MM.1S (cell line): ENCODE data around the gene ATAD3B.

ENCODE experiments used
- CTCF ChIP-seq: fragments of 300-600 bp; sonication (generic); IDR thresholded peaks from 2 replicates; pipeline ENCODE4 v1.5.1; 2016; ENCODE audit warnings: antibody characterized with exemption, low read length, mixed read lengths
- EZH2phosphoT487 ChIP-seq: fragments of 300-600 bp; sonication (generic); IDR thresholded peaks from 2 replicates; pipeline ENCODE4 v1.6.1; 2018; ENCODE audit warnings: antibody characterized with exemption, low read length

DNA sequence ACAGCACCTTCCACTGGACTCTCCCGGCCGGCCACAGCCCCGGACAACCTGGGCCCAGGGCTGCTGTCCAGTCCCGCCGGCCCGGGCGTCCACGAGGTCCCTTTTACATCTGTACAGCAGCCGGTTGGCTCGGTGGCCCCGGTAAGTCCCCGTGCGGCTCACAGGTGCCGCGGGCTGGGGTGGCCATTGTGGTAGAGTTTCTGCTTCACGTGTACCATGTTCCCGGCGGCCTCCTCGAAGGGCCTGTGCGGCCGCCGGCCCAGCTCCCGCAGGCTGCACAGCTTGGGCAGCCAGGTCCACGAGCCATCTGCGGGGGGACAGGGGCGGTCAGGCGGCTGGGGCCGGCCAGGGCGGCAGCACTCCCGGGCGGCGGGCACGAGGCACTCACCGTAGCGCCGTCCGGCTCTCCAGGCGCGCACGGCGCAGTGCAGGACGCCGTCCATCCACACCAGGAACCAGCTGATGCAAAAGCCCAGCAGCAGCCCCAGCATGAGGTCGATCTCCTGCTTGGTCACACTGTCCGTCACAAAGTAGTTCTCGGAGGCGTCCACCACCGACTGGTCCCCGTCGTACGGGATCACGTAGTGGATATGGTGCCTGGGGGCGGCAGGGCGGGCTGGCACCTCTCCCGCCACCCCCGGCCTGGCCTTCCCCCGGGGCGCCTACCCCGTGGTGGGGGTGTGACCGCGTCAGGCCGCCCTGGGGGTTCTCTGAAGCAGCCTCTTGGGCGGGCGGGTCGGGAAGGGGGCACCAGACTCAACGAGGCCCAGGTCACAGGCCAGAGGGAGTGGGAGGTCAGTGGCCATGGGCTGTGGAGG, 63.8 kb downstream of the ATAD3B start:
- no peak for TF ChIP-seq CTCF
- no peak for TF ChIP-seq EZH2phosphoT487
